ENCODE data around the gene PIM3.

PIM3 gene

DNA sequence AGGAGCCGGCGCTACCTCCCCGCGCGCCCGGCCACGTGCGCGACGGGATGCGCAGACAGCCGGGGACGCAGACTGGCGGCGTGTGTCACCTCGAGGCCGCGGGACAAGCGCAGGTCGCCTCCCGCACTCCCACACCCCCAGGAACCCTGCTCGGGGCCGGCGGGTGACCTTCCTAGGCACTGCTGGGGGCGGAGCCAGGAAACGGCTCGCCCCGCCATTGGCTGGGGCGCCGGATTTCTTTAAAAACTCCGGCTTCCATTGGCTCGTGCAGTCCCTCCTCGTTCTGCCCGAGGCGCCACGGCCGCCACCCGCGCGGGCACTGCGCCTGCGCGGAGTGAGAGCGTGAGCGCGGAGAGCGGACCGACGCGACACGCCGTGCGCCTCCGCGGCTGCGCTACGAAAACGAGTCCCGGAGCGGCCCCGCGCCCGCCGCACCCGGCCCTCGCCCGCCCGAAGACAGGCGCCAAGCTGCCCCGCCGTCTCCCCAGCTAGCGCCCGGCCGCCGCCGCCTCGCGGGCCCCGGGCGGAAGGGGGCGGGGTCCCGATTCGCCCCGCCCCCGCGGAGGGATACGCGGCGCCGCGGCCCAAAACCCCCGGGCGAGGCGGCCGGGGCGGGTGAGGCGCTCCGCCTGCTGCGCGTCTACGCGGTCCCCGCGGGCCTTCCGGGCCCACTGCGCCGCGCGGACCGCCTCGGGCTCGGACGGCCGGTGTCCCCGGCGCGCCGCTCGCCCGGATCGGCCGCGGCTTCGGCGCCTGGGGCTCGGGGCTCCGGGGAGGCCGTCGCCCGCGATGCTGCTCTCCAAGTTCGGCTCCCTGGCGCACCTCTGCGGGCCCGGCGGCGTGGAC is at the start of gene PIM3:
Gene PIM3 (plus strand): TSS at position 614 of the 846 bp plus-strand sequence. CDS start 176 bp downstream, at position 790.
- DNase-seq (ENCODE audit: low spot score), result peak; percentile 93

DNA sequence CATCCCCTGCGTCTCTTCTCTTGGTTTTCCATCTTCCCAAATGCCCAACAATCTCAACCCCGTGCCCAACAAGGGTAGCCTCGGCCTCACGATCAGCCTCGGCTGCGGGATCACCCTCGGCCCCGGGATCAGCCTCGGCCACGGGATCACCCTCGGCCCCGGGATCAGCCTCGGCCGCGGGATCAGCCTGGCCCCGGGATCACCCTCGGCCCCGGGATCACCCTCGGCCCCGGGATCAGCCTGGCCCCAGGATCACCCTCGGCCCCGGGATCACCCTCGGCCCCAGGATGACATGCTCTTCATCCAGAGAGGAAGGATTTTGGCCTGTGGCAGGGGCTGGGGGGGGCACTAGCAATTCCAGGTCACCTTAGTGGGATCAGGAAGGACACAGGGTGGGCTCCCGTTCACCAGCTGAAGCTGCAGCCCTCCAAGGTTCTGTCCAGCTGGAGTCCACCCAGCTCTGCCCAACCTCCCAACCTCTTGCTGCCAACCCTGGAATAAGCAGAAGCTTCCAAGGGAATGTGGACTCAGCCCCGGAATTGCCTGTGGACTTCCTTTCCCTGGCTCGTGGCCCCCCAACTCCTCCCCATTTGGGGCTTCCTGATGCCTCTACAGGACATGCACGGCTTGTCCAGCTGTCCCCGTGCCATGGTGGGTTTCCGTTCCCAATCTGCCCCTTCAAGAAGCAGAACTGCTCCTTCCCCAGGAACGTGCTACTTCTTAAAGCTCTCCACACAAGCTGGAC is 48.5 kb upstream of the PIM3 start:
- DNase-seq (ENCODE audit: low spot score), result no peak

DNA sequence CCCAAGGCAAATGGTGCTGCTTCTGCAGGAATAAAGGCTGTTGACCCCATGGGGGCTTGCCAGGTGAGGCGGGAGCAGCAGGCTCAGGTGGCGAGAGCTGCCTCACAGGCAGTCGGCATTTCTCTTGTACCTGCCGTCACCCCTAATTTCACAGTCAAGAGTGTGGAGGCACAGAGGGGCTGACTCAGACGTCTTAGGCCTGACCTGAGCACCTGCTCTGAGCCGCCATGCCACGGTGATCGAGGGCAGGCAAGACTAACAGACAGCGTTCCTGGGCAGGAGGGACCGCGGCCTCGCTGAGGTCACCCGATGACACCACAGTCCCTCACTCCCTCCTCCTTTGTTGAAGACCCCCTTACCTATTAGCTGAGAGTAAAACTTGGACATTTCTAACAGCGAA is 47.5 kb upstream of the PIM3 start:
- no peak for DNase-seq (ENCODE audit: low spot score)

DNA sequence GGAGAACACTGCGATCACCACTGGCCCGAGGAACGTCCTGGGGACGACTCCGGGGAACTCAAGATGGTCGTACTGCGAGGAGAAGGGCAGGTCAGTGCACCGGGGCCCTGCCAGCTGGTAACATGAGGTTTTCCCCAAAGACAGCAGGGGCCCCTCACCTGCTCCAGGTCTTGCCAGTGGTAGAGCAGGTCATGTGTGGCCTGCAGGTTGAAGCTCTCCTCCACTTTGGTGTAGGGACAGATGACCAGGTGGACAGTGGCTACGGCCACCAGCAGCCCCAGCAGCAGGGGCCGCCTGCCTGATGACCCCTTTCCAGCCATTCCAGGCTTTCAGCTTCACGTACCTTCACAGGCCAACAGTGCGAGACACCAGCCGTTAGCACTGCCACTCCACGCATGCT is 47.1 kb upstream of the PIM3 start:
- DNase-seq (ENCODE audit: low spot score), result no peak

DNA sequence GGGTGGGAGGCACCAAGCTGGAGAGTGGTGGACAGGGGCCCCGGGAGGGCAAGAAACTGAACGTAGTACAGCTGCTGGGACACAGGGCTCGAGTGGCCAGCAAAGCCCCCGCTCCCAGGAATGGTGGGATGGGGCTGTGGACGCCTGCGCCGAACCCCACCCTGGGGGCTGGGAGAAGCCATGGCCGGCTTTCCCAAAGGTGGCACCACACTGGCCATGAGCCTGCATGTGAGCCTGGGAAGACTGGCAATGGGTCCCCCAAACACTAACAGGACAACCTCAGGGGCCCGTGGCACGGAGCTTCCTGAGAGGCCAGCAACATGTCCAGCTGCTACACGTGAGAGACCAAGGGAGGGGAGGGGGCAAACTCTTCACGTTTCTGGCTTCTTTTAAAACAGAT is 46.3 kb upstream of the PIM3 start:
- no peak for DNase-seq (ENCODE audit: low spot score)

DNA sequence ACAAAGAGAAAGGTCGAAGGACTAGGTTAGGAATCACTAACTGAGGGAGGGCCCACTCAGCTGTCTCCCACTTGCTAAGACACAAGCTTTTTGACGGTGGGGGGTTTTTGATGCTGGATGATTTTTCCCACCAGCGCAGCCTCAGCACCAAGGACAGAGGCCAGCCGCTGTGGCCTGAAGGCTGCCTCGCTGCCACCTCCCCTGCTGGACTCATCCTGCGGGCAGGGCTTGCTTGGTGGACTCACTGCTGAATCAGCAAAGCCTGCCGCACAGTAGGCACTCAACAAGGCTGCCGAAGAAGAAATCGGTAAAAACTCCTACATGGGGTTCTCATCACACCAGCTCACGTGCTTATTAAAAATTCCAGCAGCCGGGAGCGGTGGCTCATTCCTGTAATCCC is 45.0 kb upstream of the PIM3 start:
- DNase-seq (ENCODE audit: low spot score), result no peak

DNA sequence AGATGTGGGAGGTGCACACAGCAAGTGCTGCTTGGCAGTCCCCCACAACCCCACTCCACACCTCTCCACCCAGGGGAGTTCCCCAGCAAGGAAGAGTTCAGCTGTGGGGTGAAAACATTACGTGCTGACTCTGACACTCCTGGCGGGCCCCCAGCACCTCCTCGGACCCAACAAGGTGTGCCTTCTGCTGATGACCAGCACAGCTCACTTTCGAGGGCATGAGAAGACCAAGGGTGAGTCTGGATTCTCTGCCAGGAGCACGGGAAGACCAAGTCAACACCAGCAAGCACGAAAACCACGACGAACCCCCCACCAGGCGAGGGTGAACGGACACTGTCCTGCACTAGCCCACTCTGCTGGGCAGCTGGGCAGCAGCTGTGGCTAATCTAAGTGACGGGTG is 43.7 kb upstream of the PIM3 start:
- DNase-seq (ENCODE audit: low spot score), result no peak

DNA sequence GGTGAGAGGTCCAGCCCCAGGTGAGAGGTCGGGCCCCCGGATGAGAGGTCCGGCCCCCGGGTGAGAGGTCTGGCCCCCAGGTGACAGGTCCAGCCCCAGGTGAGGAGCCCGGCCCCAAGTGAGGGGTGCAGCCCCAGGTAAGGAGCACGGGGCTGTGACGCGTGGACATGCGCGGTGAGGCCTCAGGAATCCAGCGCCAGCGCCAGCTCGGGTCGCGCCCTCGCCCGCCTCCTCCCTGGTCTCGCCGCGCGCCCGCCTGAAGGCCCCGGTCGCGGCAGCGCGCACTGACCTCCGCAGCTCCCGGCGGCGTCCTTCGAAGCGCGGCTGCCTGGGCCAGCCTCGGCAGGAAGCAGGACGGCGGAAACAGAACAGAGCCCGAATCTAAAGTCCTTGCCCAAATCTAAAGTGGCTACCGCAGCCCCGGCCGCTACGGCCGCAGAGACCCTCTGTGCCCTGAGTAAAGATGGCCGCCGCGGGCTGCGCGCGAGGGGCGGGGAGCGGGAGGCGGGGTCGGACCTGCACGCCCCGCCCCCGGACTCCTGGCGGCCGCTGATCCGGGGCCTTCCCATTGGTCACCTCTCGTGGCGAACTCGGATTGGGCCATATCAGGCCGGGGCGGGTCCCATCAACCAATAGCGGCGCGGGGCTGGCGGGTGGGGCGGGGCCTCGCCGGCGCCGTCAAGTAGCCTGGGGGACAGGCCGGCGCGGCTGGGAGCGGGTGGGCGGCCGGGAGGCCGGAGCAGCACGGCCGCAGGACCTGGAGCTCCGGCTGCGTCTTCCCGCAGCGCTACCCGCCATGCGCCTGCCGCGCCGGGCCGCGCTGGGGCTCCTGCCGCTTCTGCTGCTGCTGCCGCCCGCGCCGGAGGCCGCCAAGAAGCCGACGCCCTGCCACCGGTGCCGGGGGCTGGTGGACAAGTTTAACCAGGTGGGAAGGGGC is 42.3 kb upstream of the PIM3 start, which contains the start of the genes ALG12 and CRELD2:
Gene ALG12 (minus strand): TSS at position 465 of the 937 bp plus-strand sequence. CDS start 4,673 bp downstream, outside the sequence.
Gene CRELD2 (plus strand): TSS at position 661 of the 937 bp plus-strand sequence. CDS start 136 bp downstream, at position 797.
- peak; percentile 96 for DNase-seq (ENCODE audit: low spot score)

DNA sequence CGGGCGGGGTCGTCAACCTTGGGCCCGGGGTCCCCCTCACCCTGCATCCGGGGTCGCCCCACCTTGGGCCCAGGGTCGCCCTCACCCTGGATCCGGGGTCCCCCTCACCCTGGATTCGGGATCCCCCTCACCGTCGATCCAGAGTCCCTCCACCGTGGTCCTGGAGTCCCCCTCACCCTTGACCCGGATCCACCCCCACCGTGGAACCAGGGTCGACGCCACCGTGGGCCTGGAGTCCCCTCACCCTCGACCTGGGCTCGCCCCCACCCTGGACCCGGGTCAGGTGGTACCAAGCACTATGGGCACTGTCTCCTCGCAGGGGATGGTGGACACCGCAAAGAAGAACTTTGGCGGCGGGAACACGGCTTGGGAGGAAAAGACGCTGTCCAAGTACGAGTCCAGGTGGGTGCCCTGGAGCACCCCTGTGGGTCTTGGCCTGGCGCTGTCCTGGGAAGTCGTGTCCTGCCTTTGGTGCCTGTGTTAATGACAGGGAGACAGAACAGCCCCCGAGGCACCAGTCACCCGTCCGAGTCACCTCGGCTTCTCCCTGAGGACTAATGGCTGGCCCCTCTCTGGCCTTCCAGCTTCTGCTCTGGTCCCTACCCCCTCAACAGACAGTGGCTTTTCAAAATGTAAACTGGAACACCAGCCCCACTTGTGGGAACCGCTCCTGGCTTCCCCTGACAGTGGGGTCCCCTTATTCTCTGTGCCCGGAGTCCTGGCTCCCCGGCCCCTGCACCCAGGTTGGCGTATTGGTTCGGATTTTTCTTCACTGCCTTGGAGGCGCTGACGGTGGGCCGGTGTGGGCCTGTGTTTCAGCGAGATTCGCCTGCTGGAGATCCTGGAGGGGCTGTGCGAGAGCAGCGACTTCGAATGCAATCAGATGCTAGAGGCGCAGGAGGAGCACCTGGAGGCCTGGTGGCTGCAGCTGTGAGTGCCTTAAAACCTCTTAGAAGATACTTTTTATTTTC is 41.4 kb upstream of the PIM3 start:
- no peak for DNase-seq (ENCODE audit: low spot score)

DNA sequence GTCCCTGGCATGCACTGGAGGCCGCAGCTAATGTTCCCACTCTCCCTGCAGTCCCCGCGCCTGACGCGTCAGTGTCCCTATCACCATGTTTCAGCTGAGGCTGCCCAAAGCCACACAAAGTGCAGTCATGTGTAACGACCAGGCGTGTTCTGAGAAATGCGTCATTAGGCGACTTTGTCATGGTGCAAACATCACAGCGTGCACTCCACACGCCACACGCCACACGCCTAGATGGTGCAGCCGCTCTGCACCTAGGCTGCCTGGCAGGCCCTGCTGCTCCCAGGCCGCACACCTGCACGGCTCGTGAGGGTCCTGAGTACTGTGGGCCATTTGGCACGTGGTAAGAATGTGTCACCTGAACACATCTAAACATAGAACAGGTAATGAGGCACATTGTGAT is 39.7 kb upstream of the PIM3 start:
- no peak for DNase-seq (ENCODE audit: low spot score)

DNA sequence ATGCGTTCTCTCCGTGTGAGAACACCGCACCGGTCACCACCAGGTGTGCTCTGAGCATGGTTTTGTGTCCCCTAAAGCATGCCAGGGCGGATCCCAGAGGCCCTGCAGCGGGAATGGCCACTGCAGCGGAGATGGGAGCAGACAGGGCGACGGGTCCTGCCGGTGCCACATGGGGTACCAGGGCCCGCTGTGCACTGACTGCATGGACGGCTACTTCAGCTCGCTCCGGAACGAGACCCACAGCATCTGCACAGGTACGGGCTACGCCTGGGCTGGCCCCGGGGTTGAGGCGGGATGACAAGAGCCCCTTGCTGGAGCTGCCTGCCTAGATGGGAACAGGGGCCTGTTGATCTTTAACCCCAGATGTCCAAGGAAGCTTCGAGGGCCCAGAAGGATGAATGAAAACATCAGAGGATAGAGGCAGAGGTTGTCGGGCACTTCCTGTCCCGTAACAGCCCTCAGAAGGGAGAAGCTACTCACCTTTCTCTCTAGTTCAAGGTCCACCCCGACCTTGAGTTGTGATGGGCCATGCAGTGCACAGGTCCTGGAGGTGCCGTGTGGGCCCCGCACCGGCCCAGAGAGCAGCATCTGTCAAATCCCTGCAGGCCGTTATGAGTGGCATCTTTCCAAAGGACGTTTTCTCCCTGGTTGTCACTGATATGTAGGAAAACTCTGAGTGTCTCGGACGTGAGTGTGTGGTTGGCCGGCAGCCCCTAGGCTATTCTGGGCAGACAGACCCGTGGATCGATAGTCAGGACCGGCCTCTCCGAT is 38.9 kb upstream of the PIM3 start:
- no peak for DNase-seq (ENCODE audit: low spot score)

DNA sequence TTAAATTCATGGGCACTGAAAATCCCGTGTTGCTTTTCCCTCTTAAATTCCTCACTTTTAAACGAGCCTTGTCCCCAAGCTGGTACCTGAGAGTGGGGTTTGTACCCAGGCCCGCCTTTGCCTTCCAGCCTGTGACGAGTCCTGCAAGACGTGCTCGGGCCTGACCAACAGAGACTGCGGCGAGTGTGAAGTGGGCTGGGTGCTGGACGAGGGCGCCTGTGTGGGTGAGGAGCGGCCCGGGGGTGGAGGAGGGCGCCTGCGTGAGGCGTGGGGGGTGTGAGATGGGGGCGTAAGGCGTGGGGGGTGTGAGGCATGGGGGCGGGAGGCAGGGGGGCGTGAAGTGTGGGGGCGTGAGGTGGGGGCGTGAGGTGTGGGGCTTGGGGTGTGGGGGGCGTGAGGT is 38.1 kb upstream of the PIM3 start:
- no peak for DNase-seq (ENCODE audit: low spot score)

DNA sequence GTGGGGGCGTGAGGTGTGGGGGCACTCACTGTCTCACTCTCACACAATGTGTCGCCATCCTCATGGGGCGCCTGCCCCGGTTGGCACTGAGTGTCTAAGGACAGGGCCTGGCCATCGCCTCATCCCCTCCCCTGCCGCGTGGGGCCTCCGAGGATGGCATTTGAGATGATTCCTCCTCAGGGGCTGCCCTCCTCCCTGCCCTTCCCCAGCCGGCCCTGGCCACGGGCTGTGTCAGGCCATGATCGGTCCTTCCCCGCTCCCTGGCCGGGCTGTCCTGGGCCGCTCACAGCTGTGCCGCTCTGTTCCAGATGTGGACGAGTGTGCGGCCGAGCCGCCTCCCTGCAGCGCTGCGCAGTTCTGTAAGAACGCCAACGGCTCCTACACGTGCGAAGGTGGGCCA is 37.6 kb upstream of the PIM3 start:
- no peak for DNase-seq (ENCODE audit: low spot score)

DNA sequence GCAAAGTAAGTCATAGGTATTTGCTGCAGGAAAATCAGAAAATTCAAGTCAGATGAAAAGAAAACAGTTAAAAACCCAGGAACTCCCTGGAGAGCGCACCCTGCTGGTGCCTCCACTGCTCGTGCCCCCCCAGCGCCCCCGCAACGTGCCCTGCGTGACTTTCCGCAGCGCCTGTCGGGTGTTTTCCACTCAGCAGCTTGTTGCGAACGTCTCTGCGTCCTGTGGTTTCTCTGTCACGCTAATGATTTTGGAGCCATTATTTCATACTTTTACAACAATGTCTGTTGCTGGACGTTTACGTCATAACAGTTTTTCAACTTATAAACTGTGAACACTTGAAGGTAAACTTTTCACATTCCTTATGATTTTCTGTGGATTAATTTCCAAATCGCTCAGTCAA is 37.1 kb upstream of the PIM3 start:
- no peak for DNase-seq (ENCODE audit: low spot score)

DNA sequence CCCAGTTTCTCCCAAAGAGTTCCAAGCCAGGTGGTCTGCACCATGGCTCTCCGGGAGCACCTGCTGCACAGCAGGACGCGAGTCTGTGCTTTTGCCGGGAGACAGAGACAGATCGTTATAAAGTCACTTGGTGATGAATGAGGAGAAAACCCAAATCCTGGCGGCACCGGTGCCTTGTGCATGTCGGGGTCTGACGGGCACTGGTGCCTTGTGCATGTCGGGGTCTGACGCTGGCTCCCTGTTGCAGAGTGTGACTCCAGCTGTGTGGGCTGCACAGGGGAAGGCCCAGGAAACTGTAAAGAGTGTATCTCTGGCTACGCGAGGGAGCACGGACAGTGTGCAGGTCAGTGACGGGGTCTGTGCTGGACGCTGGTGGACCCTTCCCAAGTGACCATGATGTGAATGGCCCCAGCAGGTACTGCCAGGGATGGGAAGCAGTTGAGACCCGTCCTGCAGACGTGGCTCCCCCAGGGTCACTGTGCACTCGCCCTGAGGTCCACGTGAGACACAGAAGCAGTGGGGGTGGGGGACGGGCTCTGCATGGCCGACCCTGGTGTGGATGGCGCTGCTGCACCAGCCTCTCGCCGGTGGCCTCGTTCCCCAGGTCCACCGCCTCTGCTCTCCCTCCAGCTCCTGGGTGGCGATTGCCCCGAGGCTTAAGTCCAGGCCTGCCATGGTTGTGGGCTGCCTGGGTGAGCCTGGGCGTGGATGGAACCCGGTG is 36.3 kb upstream of the PIM3 start:
- DNase-seq (ENCODE audit: low spot score), result no peak

DNA sequence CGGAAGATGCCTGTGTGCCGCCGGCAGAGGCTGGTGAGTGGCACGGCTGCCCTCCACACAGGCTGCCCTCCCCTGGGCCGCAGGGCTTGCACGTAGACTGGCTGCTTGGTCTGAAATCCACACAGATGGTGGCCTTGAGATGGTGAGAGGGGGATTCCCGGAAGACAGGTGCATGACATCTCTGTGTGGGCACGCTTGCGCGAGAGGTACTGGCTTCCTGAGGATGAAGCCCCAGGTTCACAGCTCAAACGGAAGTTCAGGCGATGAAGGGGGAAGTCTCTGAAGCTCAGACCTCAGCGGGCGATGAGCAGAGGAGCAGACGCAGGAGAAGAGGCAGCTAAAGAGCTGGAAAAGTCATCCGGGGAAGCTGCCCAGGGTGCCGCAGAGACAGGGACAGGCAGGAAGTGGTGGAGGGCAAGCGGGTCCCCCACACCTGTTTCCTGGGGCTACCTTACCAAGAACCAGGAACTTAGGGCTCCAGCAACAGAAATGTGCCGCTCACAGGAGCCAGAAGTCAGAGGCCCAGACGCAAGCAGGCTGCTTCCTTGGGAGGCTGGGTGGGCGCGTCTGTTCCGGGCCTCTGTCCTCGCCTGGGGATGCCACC is 34.9 kb upstream of the PIM3 start:
- no peak for DNase-seq (ENCODE audit: low spot score)

DNA sequence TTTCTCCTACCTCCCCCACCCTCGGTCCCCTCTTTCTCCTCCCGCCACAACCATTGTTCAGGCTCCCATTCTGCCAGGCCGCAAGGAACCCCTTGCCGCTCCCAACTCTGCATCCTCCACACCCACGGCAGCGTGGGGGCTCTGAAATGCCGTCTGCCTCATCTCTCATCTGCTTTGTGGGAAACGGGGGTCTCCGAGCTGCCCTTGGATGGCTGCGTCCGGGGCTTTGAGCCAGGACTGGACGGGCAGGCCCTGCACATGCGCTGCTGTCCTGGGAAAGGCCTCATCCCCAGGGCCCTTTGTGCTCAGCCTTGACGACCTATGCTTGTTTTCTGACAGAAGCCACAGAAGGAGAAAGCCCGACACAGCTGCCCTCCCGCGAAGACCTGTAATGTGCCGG is 33.7 kb upstream of the PIM3 start:
- no peak for DNase-seq (ENCODE audit: low spot score)

DNA sequence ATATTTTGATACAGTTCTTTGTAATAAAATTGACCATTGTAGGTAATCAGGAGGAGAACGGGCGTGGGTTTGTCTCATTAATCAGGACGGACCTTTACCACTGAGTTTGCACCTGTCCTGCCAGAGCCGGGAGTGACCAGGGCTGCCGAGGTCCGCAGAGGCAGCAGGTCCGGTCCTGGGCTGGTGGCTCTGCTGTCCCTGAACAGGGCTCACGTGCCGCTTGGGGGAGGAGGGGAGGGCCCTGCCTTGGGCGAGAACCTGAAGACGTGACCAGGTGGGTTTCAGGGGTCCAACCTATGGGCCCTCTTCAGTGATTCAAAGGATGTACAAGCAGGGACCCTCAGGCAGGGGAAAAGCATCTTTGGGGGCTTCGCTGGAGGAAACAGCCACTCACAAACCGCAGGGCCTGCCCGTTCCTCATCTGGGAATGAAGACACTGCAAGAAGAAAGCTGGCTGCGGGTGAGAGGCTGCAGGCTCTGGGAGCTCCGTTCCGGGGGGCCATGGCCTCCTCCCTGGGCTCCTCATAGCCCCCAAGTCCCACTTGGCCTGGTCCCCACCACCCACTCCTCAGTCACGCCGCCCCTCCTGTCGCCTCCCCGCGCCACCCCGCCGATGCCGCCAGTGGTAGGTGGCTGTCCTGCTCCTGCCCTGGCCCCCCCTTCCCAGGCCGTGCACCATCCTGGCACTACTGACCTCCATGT is 32.9 kb upstream of the PIM3 start:
- DNase-seq (ENCODE audit: low spot score), result no peak

DNA sequence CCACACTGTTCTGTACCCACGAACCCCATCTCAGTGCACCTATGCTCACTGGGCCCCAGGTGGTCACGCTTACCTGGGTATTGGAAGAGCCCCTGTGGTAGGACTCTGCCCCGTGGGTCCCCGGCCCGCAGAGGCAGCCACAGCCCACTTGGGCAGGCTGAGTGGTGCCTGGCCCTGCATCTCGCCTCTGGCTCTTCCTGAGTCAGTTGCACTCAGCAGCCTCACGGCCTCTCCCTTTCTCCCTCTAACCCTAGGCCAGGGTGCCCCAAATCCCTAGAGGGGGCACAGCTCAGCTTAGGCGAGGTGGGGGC is 32.4 kb upstream of the PIM3 start:
- no peak for DNase-seq (ENCODE audit: low spot score)
